ENCODE measurements around the gene IL1RAPL1. TPM values are rescaled to one million over a fixed set of nuclear protein-coding genes. Genes with fewer than 3 reads are reported as not detected.

Gene IL1RAPL1
- total and polyA plus RNA-seq, 9 of the 15 experiments (the other 6 are each of a cell fraction or from before 2014, with no cell fraction given) = 0.04 to 0.07 (median 0.04) TPM; not detected in 6

GRCh38 chrX:29852767-29853166 lies 1265.5 kb downstream of the IL1RAPL1 start:
- Histone ChIP-seq H3K9me1 (ENCODE audit: control insufficient read depth, insufficient read depth, low read length) (no peaks in the 10 kb centered on the region), H3K36me3 (ENCODE audit: control insufficient read depth, insufficient read depth, low read length) (no peaks in the 10 kb centered on the region), H3K4me1 (replicated peaks in 1 of 2; ENCODE audit: control insufficient read depth in 2 of 2, insufficient read depth in 2 of 2, low read length in 2 of 2) (no peaks in the 10 kb centered on the region), H3K4me3 (no peak overlapping the region), H4K20me1 (replicated peaks; ENCODE audit: control insufficient read depth, insufficient read depth, low read length) (no peaks in the 10 kb centered on the region), H3K27me3 (ENCODE audit: control insufficient read depth in 2 of 2, insufficient read depth in 2 of 2, low read length in 2 of 2) (no peaks in the 10 kb centered on the region), H3K9me3 (replicated peaks; ENCODE audit: control insufficient read depth, insufficient read depth, low read depth, low read length) (no peaks in the 10 kb centered on the region), H3K79me2 (ENCODE audit: control insufficient read depth, insufficient read depth, low read length) (no peaks in the 10 kb centered on the region), H3K27ac (ENCODE audit: extremely low read depth, low read depth, low read length) (no peak overlapping the region), H3K9ac (ENCODE audit: insufficient read depth in 1 of 2, low read depth in 2 of 2, low read length in 2 of 2) (no peak overlapping the region), H3K4me2 (ENCODE audit: insufficient read depth, low read length) (no peak overlapping the region), H2AFZ (ENCODE audit: low read depth, low read length) (no peak overlapping the region)
- DNase-seq (ENCODE audit: extremely low read depth in 1 of 4, low spot score in 3 of 4) = no peak
- ChIA-PET POLR2A (no interaction called here), CTCF (ENCODE audit: low intra/inter-chr PET ratio) (no interaction called here)
- intact Hi-C loops (cut with micrococcal nuclease) = no loop called here
- ATAC-seq = no peak
- no peak for TF ChIP-seq ZNF449 (CRISPR knock-in tag; IDR thresholded peaks at IDR 0.05)
- TF ChIP-seq ARID3B (CRISPR knock-in tag; IDR thresholded peaks at IDR 0.05; ENCODE audit: borderline replicate concordance) = no peak
- TF ChIP-seq HCFC1 (IDR thresholded peaks at IDR 0.05; ENCODE audit: low read depth, low read length) = no peak
- no peak for TF ChIP-seq E2F1 (CRISPR knock-in tag; IDR thresholded peaks at IDR 0.05)
- TF ChIP-seq ATF4 (CRISPR knock-in tag; IDR thresholded peaks at IDR 0.05) = no peak
- no peak for TF ChIP-seq KHSRP (IDR thresholded peaks at IDR 0.05)
- no peak for TF ChIP-seq IRF2 (CRISPR knock-in tag; IDR thresholded peaks at IDR 0.05)
- TF ChIP-seq RBM22 (IDR thresholded peaks at IDR 0.05; ENCODE audit: low read depth, low read length, poor library complexity, severe bottlenecking) = no peak
- no peak for TF ChIP-seq DNMT1 (IDR thresholded peaks at IDR 0.05)
- no peak for TF ChIP-seq ZSCAN32 (CRISPR knock-in tag; IDR thresholded peaks at IDR 0.05)
- no peak for TF ChIP-seq SNRNP70 (optimal IDR thresholded peaks at IDR 0.05; ENCODE audit: low read depth, low read length)
- TF ChIP-seq ZNF436 (CRISPR knock-in tag; IDR thresholded peaks at IDR 0.05) = no peak
- TF ChIP-seq KAT7 (CRISPR knock-in tag; IDR thresholded peaks at IDR 0.05; ENCODE audit: borderline replicate concordance) = no peak
- no peak for TF ChIP-seq KLF13 (tag; IDR thresholded peaks at IDR 0.05; ENCODE audit: borderline replicate concordance, low read depth)
- FAIRE-seq = no peak
- BruUV-seq (replicated peaks) = no TSS peak
- in situ Hi-C loops (cut with MboI) = no loop called here

Measured in K562 (cell line).